Rectal smooth muscle tissue (tissue), 1 donor: ENCODE results near the gene PCDHGB7.
"Not testable (repeated sequence)": the region's sequence is repeated elsewhere in the genome, so short reads cannot be mapped to it uniquely, and the experiment has no call there.

Source experiments
- H3K27ac ChIP-seq: one replicate; pipeline ENCODE4 v1.7.0; 2013; ENCODE audit warnings: low read depth, low read length, inconsistent platforms
- H3K27me3 ChIP-seq: one replicate; pipeline ENCODE4 v1.7.0; 2013; ENCODE audit warnings: low read length; ENCODE audit not compliant: control insufficient read depth, insufficient read depth
- H3K36me3 ChIP-seq: one replicate; pipeline ENCODE4 v1.7.0; 2013; ENCODE audit warnings: low read length; ENCODE audit not compliant: control insufficient read depth, insufficient read depth
- H3K4me1 ChIP-seq: one replicate; pipeline ENCODE4 v1.7.0; 2013; ENCODE audit warnings: low read length; ENCODE audit not compliant: control insufficient read depth, insufficient read depth
- H3K4me3 ChIP-seq: one replicate; pipeline ENCODE4 v1.7.0; 2013; ENCODE audit warnings: low read length
- H3K9ac ChIP-seq: one replicate; pipeline ENCODE4 v1.7.0; 2013; ENCODE audit warnings: low read length

Gene PCDHGB7

GRCh38 chr5:141407790-141408505 is 9.5 kb upstream of the PCDHGB7 start, which contains the start of gene PCDHGB6:
TSS of gene PCDHGB6 (plus strand) at chr5:141408021. CDS start at chr5:141408203, 182 bp downstream.
- not testable (repeated sequence) for H3K4me1 ChIP-seq
- H3K4me3 ChIP-seq, result peak within 1 kb of the TSS; percentile 45

GRCh38 chr5:141409598-141410306 is 7.7 kb upstream of the PCDHGB7 start:
- H3K36me3 ChIP-seq, result peaks cover 5% of the 10 kb centered on the region
- peak overlapping the region; percentile 29 for H3K4me3 ChIP-seq
- H3K27me3 ChIP-seq, result peaks cover 5% of the 10 kb centered on the region
- H3K4me1 ChIP-seq, result no peaks in the 10 kb centered on the region
- H3K27ac ChIP-seq, result no peak overlapping the region
- no peak overlapping the region for H3K9ac ChIP-seq

More at GRCh38 chr5:141407790-141408505, 9.5 kb upstream of the PCDHGB7 start, which contains the start of gene PCDHGB6:
- not testable (repeated sequence) for H3K36me3 ChIP-seq, H3K27me3 ChIP-seq, H3K27ac ChIP-seq, H3K9ac ChIP-seq

GRCh38 chr5:141411575-141411974 is 5.9 kb upstream of the PCDHGB7 start:
- Histone ChIP-seq H3K4me1 (no peaks in the 10 kb centered on the region), H3K9ac (no peak overlapping the region), H3K27ac (no peak overlapping the region), H3K36me3 (peaks cover 5% of the 10 kb centered on the region), H3K27me3 (peaks cover 5% of the 10 kb centered on the region), H3K4me3 (no peak overlapping the region)

- Histone ChIP-seq H3K4me3 (peak within 1 kb of the TSS; percentile 4), H3K9ac (no peak within 1 kb of the TSS), H3K27ac (no peak within 1 kb of the TSS), H3K4me1 (no peaks in the 10 kb centered on the region), H3K36me3 (peaks cover 5% of the 10 kb centered on the region), H3K27me3 (peaks cover 5% of the 10 kb centered on the region)
Observed at GRCh38 chr5:141412854-141413539, 4.5 kb upstream of the PCDHGB7 start, which contains the start of gene PCDHGA10. TSS of gene PCDHGA10 (plus strand) at chr5:141412987. CDS start at chr5:141413176, 189 bp downstream.

GRCh38 chr5:141413540-141414069 is 3.9 kb upstream of the PCDHGB7 start:
- peaks cover 5% of the 10 kb centered on the region for H3K36me3 ChIP-seq
- no peak overlapping the region for H3K9ac ChIP-seq
- H3K4me3 ChIP-seq, result peak overlapping the region; percentile 4
- no peaks in the 10 kb centered on the region for H3K4me1 ChIP-seq
- H3K27ac ChIP-seq, result no peak overlapping the region
- peaks cover 5% of the 10 kb centered on the region for H3K27me3 ChIP-seq

- H3K9ac ChIP-seq, H3K4me3 ChIP-seq, H3K4me1 ChIP-seq, H3K36me3 ChIP-seq, H3K27ac ChIP-seq, H3K27me3 ChIP-seq: not testable (repeated sequence)
Observed at GRCh38 chr5:141414548-141415274, 2.8 kb upstream of the PCDHGB7 start.

GRCh38 chr5:141415275-141415618 is 2.2 kb upstream of the PCDHGB7 start:
- not testable (repeated sequence) for H3K36me3 ChIP-seq, H3K4me1 ChIP-seq, H3K9ac ChIP-seq, H3K4me3 ChIP-seq, H3K27ac ChIP-seq, H3K27me3 ChIP-seq

GRCh38 chr5:141419074-141419880 is 1.8 kb downstream of the PCDHGB7 start:
- Histone ChIP-seq H3K36me3 (no peaks in the 10 kb centered on the region), H3K4me3 (peak overlapping the region; percentile 10), H3K4me1 (no peaks in the 10 kb centered on the region), H3K27ac (no peak overlapping the region), H3K27me3 (peaks cover 2% of the 10 kb centered on the region), H3K9ac (no peak overlapping the region)

GRCh38 chr5:141420855-141421488 is 3.5 kb downstream of the PCDHGB7 start, which contains the start of gene PCDHGA11:
TSS of gene PCDHGA11 (plus strand) at chr5:141421051. CDS start at chr5:141421228, 177 bp downstream.
- no peaks in the 10 kb centered on the region for H3K36me3 ChIP-seq
- H3K4me1 ChIP-seq, result no peaks in the 10 kb centered on the region
- no peak within 1 kb of the TSS for H3K27ac ChIP-seq
- no peak within 1 kb of the TSS for H3K9ac ChIP-seq
- peaks cover 2% of the 10 kb centered on the region for H3K27me3 ChIP-seq
- H3K4me3 ChIP-seq, result peak within 1 kb of the TSS; percentile 29

- peak overlapping the region; percentile 29 for H3K4me3 ChIP-seq
- no peaks in the 10 kb centered on the region for H3K4me1 ChIP-seq
- no peak overlapping the region for H3K27ac ChIP-seq
- H3K9ac ChIP-seq, result no peak overlapping the region
- H3K27me3 ChIP-seq, result peaks cover 2% of the 10 kb centered on the region
- no peaks in the 10 kb centered on the region for H3K36me3 ChIP-seq
Observed at GRCh38 chr5:141421489-141421855, 4.0 kb downstream of the PCDHGB7 start.

GRCh38 chr5:141422742-141423291 is 5.3 kb downstream of the PCDHGB7 start:
- no peak overlapping the region for H3K9ac ChIP-seq
- H3K4me1 ChIP-seq, result no peaks in the 10 kb centered on the region
- H3K36me3 ChIP-seq, result no peaks in the 10 kb centered on the region
- H3K27me3 ChIP-seq, result peaks cover 2% of the 10 kb centered on the region
- H3K27ac ChIP-seq, result no peak overlapping the region
- H3K4me3 ChIP-seq, result peak overlapping the region; percentile 19
